Fibroblast of the conjunctiva (primary cell): ENCODE data around the gene UBXN2A.
"Not testable (repeated sequence)": the region's sequence is repeated elsewhere in the genome, so short reads cannot be mapped to it uniquely, and the experiment has no call there.

Source experiments
- DNase-seq: peaks from one replicate; pipeline ENCODE4 v3.0.0-alpha.2; 2010; ENCODE audit warnings: low read depth

The UBXN2A gene

DNA sequence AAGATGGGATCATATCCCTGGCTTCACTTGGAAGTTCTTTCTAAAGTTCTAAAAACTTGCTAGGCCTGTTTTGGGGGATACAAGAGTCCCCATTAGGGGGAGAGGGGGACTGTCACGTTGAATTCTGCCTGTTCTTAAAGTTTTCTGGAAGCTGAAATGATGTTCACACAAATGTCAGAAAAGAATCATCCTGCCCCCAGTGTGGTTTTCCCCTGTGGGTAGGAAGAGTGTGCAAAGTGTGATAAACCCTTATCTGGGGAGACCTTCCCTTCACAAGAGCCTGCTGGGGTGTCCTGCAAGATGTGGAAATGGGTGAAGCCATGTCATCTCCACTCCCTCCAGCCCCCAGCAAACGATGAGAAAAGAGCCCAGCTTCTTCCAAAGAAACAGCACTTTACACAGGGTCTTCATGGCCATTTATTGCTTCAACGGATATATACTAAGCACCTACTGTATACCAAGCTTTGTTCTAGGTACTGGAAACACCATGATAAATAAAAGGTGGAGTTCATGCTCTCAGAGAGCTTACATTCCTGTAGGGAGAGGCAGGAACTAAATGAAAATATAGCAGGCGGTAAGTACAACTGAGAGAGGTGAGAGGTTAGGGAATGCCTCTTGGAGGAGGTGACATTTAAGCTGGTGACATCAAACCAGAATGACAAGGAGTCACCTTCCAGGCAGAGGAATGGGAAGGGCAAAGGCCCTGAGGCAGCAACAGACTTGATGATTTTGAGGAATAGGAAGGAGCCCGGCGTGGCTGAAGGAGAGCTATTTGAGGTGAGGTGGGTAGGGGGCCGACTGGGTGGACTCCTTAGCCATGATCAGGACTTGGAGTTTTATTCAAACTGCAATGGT, 71.2 kb downstream of the UBXN2A start:
- no peak for DNase-seq

DNA sequence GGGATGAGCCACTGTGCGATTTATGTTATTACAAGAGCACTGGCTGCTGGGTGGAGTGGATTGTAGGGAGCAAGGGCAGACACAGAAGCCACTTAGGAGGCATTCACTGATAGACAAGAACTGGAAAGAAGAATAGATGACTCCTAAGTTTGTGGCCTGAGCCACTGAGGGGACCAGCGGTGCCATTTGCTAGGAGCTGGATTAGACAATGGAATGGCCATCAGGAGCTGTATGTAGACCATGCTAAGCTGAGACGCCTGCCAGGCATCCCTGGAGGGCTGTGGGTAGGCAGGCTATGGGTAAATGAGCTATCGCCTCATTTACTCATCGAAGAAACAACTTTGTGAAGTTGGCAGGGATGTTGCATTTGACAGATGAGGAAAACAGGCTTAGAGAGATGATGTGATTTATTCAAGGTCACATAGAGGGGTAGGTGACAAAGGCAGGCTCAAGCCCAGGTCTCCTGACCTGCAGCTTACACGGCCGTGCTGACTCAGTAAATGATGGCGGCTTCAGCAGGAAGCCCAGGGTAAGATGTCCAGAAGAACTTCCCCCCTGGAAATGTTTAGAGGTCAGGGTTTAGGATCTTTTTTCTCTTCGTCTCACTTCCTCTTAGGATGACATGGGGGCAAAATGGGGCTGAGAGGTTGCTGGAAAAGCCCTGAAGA, 72.4 kb downstream of the UBXN2A start:
- no peak for DNase-seq

DNA sequence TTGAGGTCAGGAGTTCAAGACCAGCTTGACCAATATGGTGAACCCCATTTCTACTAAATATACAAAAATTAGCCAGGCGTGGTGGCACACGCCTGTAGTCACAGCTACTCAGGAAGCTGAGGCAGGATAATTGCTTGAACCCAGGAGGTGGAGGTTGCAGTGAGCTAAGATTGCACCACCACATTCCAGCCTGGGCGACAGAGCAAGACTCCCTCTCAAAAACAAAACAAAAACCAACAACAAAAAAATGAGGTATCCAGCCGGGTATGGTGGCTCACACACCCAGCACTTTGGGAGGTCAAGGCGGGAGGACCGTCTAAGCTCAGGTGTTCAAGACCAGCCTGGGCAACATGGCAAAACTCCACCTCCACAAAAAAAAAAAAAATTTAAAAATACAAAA, 74.6 kb downstream of the UBXN2A start:
- not testable (repeated sequence) for DNase-seq

DNA sequence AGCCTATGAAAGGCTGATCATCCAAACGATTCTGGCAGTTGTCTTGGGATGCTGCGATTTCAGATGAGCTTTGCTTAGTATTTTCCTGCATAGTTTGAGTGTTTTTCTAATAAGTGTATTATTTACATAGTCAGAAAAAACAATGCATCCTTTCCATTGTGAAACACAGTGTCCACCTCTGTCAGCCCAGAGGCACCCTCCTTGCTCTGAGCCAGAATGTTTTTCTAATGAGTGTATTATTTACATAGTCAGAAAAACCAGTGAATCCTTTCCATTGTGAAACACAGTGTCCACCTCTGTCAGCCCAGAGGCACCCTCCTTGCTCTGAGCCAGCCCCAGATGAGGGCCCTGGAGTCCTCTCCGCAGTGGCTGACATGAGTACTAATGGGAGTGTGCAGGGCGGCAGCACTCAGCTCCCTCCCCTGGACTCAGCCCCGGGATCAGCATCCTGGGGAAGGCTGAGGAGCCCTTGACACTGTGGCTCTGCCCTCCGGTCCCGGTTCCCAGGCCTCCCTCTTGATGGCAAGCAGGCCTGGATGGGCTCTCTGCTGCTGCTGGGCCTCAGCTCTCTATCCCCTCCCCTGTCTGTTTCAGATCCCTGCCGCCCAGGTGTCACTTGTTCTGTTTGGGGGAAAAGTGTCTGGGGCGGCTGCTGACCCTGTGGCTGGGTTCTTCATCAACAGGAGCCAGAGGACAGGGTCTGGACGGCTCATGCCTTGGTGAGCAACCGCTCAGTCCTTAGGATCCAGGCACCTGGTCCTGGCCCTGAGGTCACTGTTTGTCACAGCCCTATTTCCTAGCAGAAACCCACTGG, 75.5 kb downstream of the UBXN2A start:
- DNase-seq, result peak; percentile 43

DNA sequence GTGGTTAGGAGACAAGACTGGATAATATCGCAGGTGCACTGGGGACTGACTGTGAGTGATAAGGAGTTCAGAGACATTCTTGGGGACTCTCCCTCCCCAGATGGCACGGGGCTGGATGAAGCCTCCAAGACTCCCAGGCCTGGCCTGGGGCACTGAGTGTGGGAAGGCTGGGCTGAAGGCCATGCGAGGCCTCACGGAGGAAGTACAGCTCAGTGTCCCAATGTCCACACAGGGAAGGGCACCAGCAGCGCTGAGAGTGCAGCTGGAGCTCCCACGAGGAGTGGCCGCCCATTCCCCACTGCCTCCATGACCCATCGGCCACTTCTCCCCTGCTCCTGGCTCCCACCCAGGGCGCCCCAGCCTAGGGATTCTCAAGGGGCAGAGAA, 76.1 kb downstream of the UBXN2A start:
- DNase-seq, result no peak

DNA sequence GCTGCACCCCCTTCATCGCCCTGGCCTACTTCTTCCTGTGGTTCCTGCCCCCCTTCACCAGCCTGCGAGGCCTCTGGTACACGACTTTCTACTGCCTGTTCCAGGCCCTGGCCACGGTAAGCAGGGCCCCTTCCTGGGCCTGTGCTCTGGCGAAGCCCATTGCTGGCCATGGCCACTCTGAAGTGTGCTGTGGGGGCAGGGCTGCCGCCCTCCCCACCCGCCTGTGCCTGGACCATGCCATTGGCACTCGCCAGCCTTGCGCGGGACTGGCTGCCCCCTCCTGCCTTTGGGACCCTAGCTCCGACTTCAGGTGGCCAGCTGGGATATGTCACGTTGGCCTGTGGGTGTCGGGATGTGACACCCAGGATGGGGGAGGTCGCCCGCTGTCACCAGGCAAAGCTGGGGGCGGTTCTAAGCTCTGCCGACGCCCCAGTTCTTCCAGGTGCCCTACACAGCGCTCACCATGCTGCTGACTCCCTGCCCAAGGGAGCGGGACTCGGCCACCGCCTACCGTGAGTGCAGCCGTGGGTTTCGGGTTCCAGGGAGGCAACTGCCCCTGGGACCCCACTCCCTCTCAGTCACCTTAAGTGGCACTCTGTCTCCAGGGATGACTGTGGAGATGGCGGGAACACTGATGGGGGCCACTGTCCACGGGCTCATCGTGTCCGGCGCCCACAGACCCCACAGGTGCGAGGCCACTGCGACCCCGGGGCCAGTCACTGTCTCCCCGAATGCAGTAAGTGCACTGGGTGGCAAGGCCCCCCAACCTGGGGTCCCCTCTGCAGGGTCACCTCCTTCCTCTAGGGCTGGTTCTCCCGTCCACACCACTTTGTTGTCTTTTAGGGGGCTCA, 76.8 kb downstream of the UBXN2A start:
- no peak for DNase-seq

DNA sequence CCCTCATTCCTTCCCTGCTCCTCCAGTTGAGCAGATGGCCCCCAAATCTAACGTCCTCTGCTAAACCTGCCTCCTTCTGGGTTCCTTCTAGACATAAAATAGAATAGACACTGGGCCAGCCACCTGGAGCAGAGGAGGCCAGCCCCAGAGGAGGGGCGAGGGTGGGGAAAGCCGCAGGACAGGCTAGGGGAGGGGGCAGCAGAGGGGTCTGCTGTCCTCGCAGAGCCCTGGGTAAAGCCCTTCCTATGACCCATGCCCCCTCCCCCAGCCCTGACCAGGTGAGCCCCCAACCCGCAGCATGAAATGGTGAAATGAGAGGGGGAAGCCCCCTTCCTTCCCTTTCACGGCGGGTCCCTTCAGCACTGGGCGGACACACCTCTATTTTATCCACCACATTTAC, 77.4 kb downstream of the UBXN2A start:
- DNase-seq, result no peak

DNA sequence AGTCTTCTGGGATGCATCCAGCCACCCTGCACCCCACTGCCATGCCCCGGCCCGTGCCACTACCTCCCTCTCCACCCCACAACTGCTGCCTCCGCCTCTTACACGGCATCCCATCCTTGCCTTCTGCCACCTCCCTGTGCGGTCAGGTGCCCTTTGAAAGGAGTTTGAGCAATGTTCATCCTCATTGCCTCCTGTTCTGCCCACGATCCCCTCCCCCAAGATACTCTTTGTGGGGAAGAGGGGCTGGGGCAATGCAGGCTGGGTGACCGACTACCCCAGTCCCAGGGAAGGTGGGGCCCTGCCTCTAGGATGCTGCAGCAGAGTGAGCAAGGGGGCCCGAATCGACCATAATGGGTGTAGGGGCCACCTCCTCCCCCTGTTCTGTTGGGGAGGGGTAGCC, 78.0 kb downstream of the UBXN2A start:
- no peak for DNase-seq

DNA sequence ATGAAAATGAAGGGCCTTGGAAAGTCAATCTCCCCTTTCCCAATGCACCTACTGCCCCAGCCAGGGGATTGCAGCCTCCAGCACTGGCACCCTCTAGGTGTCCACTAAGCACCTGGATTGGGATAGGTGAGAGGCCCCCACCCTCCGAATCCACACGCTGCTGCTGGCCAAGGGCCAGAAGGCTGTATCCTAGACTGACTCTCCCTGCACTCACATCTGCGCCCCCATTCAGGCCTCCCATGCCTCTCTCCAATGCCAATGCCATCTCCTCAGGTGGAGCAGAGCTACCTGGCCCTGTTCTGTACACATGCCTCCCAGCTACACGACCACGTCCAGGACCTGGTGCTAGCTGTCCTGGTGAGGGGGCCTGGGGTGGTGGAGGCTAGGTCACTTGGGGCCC, 79.5 kb downstream of the UBXN2A start:
- no peak for DNase-seq

DNA sequence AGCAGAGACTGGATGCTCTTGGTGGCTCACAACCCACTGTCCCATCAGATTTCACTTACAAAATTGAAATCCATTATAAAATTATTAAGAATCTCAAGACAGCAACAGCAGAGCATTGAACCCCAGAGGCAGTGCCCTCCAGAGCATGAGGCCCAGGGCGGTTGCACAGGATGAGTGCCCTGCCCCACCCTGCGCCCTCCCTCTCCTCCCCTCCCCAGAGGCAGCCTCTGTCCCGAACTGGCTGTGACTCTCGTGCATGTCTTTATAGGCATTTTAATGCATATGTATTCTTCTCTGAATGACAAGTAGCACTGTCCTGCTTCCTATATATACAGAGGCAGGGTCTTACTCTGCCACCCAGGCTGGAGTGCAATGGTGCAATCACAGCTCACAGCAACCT, 80.0 kb downstream of the UBXN2A start:
- DNase-seq, result no peak

DNA sequence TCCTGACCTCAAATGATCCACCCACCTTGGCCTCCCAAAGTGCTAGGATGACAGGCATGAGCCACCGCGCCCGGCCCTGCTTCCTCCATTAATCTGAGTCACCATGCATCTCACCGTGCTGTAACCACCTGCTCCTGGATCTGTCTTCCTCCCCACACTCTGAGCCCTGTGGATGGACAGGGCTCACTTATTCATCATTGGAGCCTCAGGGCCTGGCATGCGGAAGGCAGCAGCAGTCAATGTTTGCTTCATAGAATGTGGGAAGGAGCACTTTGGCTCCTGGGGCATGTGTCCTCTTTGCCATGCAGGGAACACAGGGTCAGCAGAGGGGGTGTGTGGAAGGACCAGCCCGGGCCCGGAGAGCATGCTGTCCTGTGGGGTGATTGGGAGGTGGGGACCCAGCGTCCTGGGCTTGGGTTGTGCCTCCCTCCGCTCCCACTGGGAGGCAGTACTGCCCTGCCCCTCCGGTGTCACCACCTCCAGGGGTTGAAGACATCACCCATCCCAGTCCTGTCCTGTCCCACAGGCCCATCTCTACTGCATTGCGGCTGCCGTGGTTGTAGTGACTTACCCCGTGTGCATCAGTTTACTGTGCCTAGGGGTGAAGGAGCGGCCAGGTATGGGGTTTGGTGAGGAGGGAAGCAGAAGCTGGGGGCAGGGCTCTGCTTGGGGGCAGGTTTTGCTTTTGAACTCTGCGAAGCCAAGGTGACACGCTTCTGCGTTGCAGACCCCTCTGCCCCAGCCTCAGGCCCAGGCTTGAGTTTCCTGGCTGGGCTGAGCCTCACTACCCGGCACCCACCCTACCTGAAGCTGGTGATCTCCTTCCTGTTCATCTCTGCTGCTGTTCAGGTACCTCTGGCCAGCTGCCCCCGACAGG, 81.1 kb downstream of the UBXN2A start:
- DNase-seq, result no peak

DNA sequence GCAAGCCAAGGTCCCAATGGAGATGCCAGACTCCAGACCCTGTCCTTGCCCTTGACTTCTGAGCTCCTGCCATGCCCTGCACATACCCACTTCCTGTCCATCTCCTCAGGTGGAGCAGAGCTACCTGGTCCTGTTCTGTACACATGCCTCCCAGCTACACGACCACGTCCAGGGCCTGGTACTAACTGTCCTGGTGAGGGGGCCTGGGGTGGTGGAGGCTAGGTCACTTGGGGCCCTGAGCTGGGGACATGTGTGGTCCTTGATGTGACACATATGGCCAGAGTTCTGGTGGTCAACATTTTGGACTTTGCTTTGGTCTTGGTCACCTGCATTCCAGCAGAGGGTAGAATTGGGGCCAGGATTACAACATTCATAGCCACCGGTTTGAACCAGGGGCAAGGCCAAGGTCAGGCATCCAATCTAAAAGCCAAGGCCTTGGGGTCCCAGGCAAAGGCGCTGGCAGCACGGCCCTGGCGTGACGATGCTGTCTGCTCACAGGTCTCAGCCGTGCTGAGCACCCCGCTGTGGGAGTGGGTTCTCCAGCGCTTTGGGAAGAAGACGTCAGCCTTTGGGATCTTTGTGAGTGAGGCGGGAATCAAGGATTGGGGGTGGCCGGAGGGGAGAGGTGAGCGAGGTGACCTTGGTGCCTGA, 82.2 kb downstream of the UBXN2A start:
- DNase-seq, result no peak

DNA sequence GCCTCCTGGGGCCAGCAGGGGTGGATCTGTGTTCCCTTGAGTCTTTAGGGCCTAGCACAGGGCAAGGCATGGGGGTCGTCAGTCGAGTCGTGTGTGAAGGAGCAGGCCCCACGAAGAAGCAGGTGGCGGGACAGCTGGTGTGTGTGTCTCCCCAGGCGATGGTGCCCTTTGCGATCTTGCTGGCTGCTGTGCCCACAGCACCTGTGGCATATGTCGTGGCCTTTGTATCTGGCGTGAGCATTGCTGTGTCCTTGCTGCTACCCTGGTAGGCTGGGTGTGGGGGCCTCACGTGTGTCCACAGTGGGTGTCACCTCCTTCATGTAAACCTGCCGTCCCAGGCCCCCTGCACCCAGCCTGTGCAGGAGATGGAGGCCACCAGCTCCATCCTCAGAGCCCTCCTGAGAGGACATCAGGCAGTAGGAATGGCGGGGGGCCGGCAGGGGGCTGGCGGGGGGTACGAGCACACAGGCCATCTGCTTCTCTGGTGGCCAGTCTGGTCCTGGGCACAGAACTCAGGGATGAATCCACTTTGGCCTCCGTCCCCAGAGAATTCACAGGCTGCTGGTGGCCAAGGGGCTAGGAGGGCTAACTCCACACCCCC, 82.8 kb downstream of the UBXN2A start:
- no peak for DNase-seq

DNA sequence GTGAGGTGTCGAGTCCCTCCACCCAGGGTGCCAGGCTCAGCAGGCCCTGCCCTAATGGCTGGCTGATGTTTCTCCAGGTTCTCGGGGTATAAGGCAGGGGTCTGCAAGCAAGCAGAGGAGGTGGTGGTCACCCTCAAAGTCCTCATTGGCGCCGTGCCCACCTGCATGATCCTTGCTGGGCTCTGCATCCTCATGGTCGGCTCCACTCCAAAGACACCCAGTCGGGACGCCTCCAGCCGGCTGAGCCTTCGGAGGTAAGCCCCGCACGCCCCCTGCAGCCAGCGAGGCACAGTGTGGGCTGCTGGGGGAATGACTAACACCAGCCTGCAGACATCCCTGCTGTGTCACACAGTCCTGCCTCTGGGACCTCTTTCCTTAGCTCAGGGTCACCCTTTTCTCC, 83.8 kb downstream of the UBXN2A start:
- DNase-seq, result no peak

DNA sequence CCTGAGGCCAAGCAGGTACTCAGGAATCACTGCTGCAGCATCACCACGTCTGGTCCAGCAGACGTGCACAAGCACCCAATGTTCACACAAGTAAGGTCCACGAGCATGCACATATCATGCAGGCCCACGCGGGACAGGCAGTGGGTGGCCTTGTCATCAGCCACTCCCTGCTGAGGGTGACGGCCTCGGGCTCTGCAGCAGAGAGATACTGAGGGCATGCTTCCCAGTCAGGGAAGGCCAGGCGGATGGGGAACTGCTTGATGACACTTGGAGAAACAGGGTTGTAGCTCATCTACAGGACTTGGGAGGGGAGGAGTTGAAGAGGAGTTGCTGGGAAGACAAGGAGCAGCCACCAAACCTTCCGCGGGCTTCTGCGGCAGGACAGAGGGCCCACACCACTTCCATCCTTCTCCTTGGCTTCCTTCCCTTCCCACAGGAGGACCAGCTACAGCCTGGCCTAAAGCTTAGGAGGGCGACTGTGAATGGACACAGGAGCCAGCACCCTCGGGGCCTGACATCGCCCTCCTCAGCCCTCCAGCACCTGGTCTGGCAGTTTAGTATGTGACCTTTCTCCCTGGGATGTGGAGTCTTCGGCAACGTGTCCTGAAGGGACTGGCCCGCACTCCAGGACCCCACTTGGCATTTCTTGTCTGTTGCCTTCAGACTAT, 84.9 kb downstream of the UBXN2A start:
- DNase-seq, result no peak

DNA sequence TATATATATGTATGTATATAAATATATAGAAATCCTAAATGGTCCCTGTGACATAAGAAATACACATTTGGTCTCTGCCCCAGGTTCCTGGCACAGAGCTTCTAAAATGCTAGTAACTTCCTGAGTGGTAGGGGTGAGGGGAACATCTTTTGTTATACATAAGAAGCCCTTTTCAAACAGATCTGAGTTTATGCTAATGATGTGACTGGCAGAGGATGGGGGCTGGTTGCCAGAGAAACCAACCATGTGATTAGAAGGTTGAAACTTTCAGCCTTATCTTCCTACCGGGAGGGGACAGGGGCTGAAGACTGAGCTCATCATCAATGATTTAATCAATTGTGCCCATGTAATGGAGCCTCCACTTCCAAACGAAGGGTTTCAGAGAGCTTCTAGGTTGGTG, 86.0 kb downstream of the UBXN2A start:
- DNase-seq, result no peak

DNA sequence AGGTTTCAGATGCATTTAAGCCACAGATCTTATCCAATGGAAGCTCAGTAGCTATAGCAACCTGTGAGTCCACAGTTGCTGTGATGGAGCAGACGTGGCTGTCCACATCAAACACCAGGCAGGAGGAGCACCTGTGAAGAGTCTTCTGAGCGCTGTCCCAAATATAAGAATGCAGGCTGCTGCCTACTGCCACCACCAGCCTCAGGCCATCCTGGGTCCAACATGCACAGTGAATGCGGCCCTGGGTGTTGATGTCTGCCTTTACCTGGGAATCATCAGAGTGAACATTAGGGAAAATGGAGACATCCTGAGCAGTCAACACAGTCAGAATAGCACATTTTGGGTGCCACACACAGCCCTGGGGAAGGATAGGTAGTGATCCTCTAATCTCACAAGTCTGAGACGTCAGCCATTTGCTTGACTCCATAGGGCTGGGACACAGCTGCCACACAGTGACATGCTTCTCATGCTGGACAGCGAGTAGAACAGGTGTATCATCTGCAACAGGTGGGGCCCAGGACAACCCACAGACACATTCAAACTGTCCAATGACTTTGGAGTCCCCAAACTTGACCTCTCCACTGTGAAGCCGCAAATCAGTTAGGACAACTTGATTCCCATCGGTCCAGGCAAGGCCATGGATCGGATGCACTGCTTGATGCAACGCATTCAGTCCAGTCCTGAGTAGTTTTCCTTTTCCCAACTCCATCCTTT, 98.7 kb downstream of the UBXN2A start:
- no peak for DNase-seq

DNA sequence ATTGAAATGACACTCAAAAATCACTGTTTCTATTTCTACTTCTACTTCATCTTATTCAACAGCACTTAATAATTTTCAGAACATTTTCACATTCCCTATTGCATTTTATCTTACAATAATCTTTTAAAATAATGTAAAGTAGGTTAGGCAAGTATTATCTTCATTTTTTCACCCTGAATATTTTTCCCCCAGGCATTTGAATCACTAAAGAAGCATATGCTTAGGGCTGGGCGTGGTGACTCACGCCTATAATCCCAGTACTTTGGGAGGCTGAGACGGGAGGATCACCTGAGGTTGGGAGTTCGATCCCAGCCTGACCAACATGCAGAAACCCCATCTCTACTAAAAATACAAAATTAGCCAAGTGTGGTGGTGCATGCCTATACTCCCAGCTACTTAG, 100.2 kb downstream of the UBXN2A start:
- DNase-seq, result no peak

DNA sequence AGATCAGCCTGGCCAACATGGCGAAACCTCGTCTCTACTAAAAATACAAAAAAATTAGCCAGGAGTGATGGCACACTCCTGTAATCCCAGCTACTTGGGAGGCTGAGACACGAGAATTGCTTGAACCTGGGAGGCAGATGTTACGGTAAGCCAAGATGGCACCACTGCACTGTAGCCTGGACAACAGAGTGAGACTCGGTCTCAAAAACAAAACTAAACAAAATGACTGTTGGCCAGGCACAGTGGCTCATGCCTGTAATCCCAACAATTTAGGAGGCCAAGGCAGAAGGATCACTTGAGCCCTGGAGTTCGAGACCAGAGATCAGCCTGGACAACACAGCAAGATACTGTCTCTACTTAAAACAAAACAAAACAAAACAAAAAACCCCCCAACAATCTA, 102.9 kb downstream of the UBXN2A start:
- not testable (repeated sequence) for DNase-seq
